ENCODE measurements around the gene ITLN2. TPM values are rescaled to one million over a fixed set of nuclear protein-coding genes. Genes with fewer than 3 reads are reported as not detected.
A peak's percentile ranks its signal among the peaks of the same experiment; 100 is the strongest.

The ITLN2 gene
- total RNA-seq, 1 experiment from 2014 or later: 0.20 TPM

- TF ChIP-seq POLR2AphosphoS5 (IDR thresholded peaks at IDR 0.05; ENCODE audit: low read depth, low read length) (no peak), ZFX (IDR thresholded peaks at IDR 0.05) (no peak), SP1 (IDR thresholded peaks at IDR 0.05; ENCODE audit: low read depth) (no peak), YY1 (IDR thresholded peaks at IDR 0.05; ENCODE audit: extremely low read depth, insufficient replicate concordance, low read depth, low read length) (no peak)
Measured at GRCh38 chr1:160979286-160979685, 24.7 kb upstream of the ITLN2 start (continued).

DNA sequence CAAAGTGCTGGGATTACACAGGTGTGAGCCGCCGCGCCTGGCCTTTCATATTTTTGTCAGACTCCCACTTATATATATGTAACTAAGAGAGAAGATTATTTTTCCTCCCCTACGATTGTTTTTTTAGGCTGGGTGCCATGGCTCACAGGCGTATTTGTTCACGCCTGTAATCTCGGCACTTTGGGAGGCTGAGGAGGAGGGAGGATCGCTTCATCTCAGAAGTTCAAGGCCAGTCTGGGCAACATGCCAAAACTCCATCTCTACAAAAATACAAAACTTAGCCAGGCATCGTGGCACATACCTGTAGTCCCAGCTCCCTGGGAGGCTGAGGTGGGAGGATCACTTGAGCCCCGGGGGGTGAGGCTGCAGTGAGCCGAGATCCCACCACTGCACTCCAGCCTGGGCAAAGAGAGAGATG is 23.9 kb upstream of the ITLN2 start:
- no TSS peak for BruUV-seq (replicated peaks)
- ATAC-seq: no peak
- H2AFZ ChIP-seq (ENCODE audit: low read depth, low read length, poor library complexity, severe bottlenecking): no peak overlapping the region

GRCh38 chr1:160975026-160975425 is 20.4 kb upstream of the ITLN2 start:
- no peaks in the 10 kb centered on the region for H4K20me1 ChIP-seq (ENCODE audit: insufficient read depth)
- intact Hi-C loops (cut with micrococcal nuclease): no loop called here
- CTCF ChIA-PET: no interaction called here
- H3K9ac ChIP-seq (ENCODE audit: low read length): no peak overlapping the region
- H3K9me2 ChIP-seq (ENCODE audit: insufficient read depth): no peaks in the 10 kb centered on the region
- TF ChIP-seq, protein P1, sequence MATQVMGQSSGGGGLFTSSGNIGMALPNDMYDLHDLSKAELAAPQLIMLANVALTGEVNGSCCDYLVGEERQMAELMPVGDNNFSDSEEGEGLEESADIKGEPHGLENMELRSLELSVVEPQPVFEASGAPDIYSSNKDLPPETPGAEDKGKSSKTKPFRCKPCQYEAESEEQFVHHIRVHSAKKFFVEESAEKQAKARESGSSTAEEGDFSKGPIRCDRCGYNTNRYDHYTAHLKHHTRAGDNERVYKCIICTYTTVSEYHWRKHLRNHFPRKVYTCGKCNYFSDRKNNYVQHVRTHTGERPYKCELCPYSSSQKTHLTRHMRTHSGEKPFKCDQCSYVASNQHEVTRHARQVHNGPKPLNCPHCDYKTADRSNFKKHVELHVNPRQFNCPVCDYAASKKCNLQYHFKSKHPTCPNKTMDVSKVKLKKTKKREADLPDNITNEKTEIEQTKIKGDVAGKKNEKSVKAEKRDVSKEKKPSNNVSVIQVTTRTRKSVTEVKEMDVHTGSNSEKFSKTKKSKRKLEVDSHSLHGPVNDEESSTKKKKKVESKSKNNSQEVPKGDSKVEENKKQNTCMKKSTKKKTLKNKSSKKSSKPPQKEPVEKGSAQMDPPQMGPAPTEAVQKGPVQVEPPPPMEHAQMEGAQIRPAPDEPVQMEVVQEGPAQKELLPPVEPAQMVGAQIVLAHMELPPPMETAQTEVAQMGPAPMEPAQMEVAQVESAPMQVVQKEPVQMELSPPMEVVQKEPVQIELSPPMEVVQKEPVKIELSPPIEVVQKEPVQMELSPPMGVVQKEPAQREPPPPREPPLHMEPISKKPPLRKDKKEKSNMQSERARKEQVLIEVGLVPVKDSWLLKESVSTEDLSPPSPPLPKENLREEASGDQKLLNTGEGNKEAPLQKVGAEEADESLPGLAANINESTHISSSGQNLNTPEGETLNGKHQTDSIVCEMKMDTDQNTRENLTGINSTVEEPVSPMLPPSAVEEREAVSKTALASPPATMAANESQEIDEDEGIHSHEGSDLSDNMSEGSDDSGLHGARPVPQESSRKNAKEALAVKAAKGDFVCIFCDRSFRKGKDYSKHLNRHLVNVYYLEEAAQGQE (IDR thresholded peaks at IDR 0.05; ENCODE audit: low read depth): no peak
- TF ChIP-seq, protein P2, sequence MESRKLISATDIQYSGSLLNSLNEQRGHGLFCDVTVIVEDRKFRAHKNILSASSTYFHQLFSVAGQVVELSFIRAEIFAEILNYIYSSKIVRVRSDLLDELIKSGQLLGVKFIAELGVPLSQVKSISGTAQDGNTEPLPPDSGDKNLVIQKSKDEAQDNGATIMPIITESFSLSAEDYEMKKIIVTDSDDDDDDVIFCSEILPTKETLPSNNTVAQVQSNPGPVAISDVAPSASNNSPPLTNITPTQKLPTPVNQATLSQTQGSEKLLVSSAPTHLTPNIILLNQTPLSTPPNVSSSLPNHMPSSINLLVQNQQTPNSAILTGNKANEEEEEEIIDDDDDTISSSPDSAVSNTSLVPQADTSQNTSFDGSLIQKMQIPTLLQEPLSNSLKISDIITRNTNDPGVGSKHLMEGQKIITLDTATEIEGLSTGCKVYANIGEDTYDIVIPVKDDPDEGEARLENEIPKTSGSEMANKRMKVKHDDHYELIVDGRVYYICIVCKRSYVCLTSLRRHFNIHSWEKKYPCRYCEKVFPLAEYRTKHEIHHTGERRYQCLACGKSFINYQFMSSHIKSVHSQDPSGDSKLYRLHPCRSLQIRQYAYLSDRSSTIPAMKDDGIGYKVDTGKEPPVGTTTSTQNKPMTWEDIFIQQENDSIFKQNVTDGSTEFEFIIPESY (IDR thresholded peaks at IDR 0.05; ENCODE audit: extremely low read depth, insufficient replicate concordance, low read length): no peak
- H3K27me3 ChIP-seq (ENCODE audit: insufficient read depth, low read length): no peaks in the 10 kb centered on the region
- H2AFZ ChIP-seq (ENCODE audit: low read depth, low read length, poor library complexity, severe bottlenecking): no peak overlapping the region
- H3K4me2 ChIP-seq (ENCODE audit: low read length): no peak overlapping the region
- RAD21 ChIA-PET (ENCODE audit: low non-redundant PET in 1 of 2, low total read pairs in 2 of 2, uncharacterized antibody in 2 of 2, unreplicated experiment in 2 of 2): no interaction called here
- no peaks in the 10 kb centered on the region for H3K79me2 ChIP-seq (ENCODE audit: insufficient read depth, low read length)
- DNase-seq (ENCODE audit: low read depth, low spot score): no peak
- ATAC-seq: no peak
- POLR2A ChIA-PET: no interaction called here
- no peak overlapping the region for H3K4me3 ChIP-seq (replicated peaks in 1 of 2; ENCODE audit: low read depth in 1 of 2, low read length in 2 of 2)
- BruUV-seq (replicated peaks): no TSS peak
- H3K36me3 ChIP-seq (ENCODE audit: control insufficient read depth in 1 of 2, insufficient read depth in 2 of 2, low read length in 2 of 2): no peaks in the 10 kb centered on the region
- peaks cover 3 to 5% of the 10 kb centered on the region in 2 experiments; a peak in 2 of 4 replicates for H3K4me1 ChIP-seq (ENCODE audit: control insufficient read depth in 1 of 2, insufficient read depth in 2 of 2, low read length in 2 of 2)
- no peaks in the 10 kb centered on the region for H3K9me3 ChIP-seq (ENCODE audit: control insufficient read depth in 1 of 2, insufficient read depth in 1 of 2, low read depth in 1 of 2, low read length in 2 of 2)
- H3K27ac ChIP-seq (ENCODE audit: low read depth, low read length): no peak overlapping the region

More for the DNA sequence above, 23.9 kb upstream of the ITLN2 start:
- intact Hi-C loops (cut with micrococcal nuclease): no loop called here
- Histone ChIP-seq H4K20me1 (ENCODE audit: insufficient read depth) (no peaks in the 10 kb centered on the region), H3K4me3 (replicated peaks in 1 of 2; ENCODE audit: low read depth in 1 of 2, low read length in 2 of 2) (no peak overlapping the region), H3K9me3 (ENCODE audit: control insufficient read depth in 1 of 2, insufficient read depth in 1 of 2, low read depth in 1 of 2, low read length in 2 of 2) (no peaks in the 10 kb centered on the region), H3K4me1 (ENCODE audit: control insufficient read depth in 1 of 2, insufficient read depth in 2 of 2, low read length in 2 of 2) (peaks cover 3 to 5% of the 10 kb centered on the region in 2 experiments; a peak in 2 of 4 replicates), H3K27ac (ENCODE audit: low read depth, low read length) (no peak overlapping the region), H3K79me2 (ENCODE audit: insufficient read depth, low read length) (no peaks in the 10 kb centered on the region), H3K4me2 (ENCODE audit: low read length) (no peak overlapping the region), H3K36me3 (ENCODE audit: control insufficient read depth in 1 of 2, insufficient read depth in 2 of 2, low read length in 2 of 2) (no peaks in the 10 kb centered on the region), H3K9ac (ENCODE audit: low read length) (no peak overlapping the region), H3K27me3 (ENCODE audit: insufficient read depth, low read length) (no peaks in the 10 kb centered on the region), H3K9me2 (ENCODE audit: insufficient read depth) (no peaks in the 10 kb centered on the region)
- DNase-seq (ENCODE audit: low read depth, low spot score): no peak
- POLR2A ChIA-PET: no interaction called here
- RAD21 ChIA-PET (ENCODE audit: low non-redundant PET in 1 of 2, low total read pairs in 2 of 2, uncharacterized antibody in 2 of 2, unreplicated experiment in 2 of 2): no interaction called here
- CTCF ChIA-PET: interaction anchor here (1.3 to 3.0 kb wide), 2 partner anchors 11 to 25 kb away, joined by 5 to 12 read pairs; no protein-coding TSS in a partner anchor
- peak; percentile 65 for TF ChIP-seq TCF7L2 (IDR thresholded peaks at IDR 0.05; ENCODE audit: borderline replicate concordance, extremely low read depth, insufficient read depth, insufficient read length)
- TF ChIP-seq EGR1 (IDR thresholded peaks at IDR 0.05; ENCODE audit: low read depth): no peak

Measured in HCT116 (cell line).